Osteoblast (primary cell): ENCODE results near the gene DCAF17. TPM values are rescaled to one million over a fixed set of nuclear protein-coding genes. Genes with fewer than 3 reads are reported as not detected.

Experiments
- DNase-seq: peaks from one replicate; pipeline ENCODE4 v3.0.0; 2011; ENCODE audit warnings: low spot score, mixed read lengths; ENCODE audit not compliant: insufficient read length; ENCODE audit errors: missing footprints
- H2AFZ ChIP-seq: 2 replicates; pipeline ENCODE4 v1.6.0; 2011; ENCODE audit warnings: mild to moderate bottlenecking, low read length
- H3K27ac ChIP-seq: 2 replicates; pipeline ENCODE4 v1.5.1; 2011; ENCODE audit warnings: mild to moderate bottlenecking, low read depth, low read length, moderate library complexity
- H3K27me3 ChIP-seq: 2 replicates; pipeline ENCODE4 v1.6.0; 2012; ENCODE audit warnings: mild to moderate bottlenecking, control low read depth, inconsistent platforms, low read length, moderate library complexity; ENCODE audit not compliant: insufficient read depth
- H3K36me3 ChIP-seq: 2 replicates; pipeline ENCODE4 v1.5.1; 2011; ENCODE audit warnings: mild to moderate bottlenecking, low read length, control low read depth, moderate library complexity; ENCODE audit not compliant: insufficient read depth
- H3K4me1 ChIP-seq: 2 replicates; pipeline ENCODE4 v1.5.1; 2011; ENCODE audit warnings: mild to moderate bottlenecking, low read length, control low read depth, moderate library complexity; ENCODE audit not compliant: insufficient read depth
- H3K4me2 ChIP-seq: 2 replicates; pipeline ENCODE4 v1.6.0; 2011; ENCODE audit warnings: mild to moderate bottlenecking, low read length; ENCODE audit not compliant: insufficient read depth
- H3K4me3 ChIP-seq: fragments of 200-600 bp; sonication (generic); 3 replicates; pipeline ENCODE4 v1.5.1; 2012; ENCODE audit warnings: mild to moderate bottlenecking, low read length, inconsistent platforms; ENCODE audit not compliant: insufficient read depth
- H3K79me2 ChIP-seq: 2 replicates; pipeline ENCODE4 v1.6.0; 2012; ENCODE audit warnings: mild to moderate bottlenecking, low read length, control low read depth, inconsistent platforms; ENCODE audit not compliant: insufficient read depth
- H3K9me3 ChIP-seq: 2 replicates; pipeline ENCODE4 v1.5.1; 2011; ENCODE audit warnings: low read depth, low read length, control low read depth
- H4K20me1 ChIP-seq: 2 replicates; pipeline ENCODE4 v1.6.0; 2012; ENCODE audit warnings: mild to moderate bottlenecking, low read length, control low read depth; ENCODE audit not compliant: insufficient read depth
- total RNA-seq: library from RNA; depleted of rRNA; stranded (reverse); fragments of >200 nt; gene quantifications from 2 replicates; pipeline ENCODE4 v1.2.3, GENCODE V29; 2012
- TF ChIP-seq, protein P1 (sequence below): IDR thresholded peaks from 2 replicates; pipeline ENCODE4 v1.5.1; 2011; ENCODE audit warnings: mild to moderate bottlenecking, low read depth, low read length, moderate library complexity; ENCODE audit errors: extremely low read depth

Gene DCAF17
- total RNA-seq, 1 donor, result 32.6 TPM

DNA sequence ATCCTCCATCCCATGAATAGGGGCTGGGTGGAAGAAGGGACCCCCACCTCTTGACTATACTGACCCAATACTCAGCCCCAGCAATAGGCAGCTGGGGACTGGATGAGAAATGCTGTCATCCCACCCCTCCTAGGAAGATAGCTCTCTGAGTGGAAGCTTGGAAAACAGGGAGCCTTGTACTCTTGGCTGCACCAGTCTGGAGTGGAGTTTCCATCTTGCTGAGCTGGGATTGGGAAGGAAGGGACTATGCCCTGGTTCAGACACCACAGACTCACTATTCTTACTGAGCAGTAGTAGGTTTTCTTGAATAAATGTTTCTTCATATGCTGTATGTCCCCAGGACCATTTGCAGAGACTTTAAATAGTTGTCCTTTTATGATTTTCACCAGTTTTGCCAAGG lies 7.4 kb downstream of the DCAF17 start:
- Histone ChIP-seq H3K79me2 (peaks cover 20% of the 10 kb centered on the region), H3K27ac (no peak overlapping the region), H4K20me1 (no peaks in the 10 kb centered on the region), H3K4me3 (no peak overlapping the region), H3K4me1 (no peaks in the 10 kb centered on the region), H3K36me3 (peaks cover 55% of the 10 kb centered on the region), H2AFZ (no peak overlapping the region), H3K4me2 (no peak overlapping the region), H3K9me3 (no peaks in the 10 kb centered on the region), H3K27me3 (no peaks in the 10 kb centered on the region)
- DNase-seq, result no peak
- TF ChIP-seq, protein P1, sequence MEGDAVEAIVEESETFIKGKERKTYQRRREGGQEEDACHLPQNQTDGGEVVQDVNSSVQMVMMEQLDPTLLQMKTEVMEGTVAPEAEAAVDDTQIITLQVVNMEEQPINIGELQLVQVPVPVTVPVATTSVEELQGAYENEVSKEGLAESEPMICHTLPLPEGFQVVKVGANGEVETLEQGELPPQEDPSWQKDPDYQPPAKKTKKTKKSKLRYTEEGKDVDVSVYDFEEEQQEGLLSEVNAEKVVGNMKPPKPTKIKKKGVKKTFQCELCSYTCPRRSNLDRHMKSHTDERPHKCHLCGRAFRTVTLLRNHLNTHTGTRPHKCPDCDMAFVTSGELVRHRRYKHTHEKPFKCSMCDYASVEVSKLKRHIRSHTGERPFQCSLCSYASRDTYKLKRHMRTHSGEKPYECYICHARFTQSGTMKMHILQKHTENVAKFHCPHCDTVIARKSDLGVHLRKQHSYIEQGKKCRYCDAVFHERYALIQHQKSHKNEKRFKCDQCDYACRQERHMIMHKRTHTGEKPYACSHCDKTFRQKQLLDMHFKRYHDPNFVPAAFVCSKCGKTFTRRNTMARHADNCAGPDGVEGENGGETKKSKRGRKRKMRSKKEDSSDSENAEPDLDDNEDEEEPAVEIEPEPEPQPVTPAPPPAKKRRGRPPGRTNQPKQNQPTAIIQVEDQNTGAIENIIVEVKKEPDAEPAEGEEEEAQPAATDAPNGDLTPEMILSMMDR, result no peak

DNA sequence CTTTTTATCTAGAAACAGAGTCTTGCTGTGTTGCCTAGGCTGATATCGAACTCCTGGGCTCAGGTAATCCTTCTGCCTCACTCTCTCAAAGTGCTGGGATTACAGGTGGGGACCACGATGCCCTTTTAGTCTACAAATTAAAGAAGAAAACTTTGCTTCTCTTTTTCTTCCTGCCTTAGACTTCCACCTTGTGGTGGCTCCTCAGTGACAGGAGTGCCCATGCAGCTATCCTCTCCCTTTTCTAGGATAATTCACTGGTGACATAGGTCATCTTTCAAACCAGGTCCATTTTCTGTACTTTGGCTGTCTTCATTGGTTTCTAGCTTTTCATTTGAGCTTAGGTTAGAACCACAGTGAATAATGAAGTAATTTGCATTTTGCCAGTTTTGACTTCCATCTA lies 13.6 kb downstream of the DCAF17 start:
- TF ChIP-seq, protein P1, result no peak
- Histone ChIP-seq H3K4me1 (no peaks in the 10 kb centered on the region), H3K4me3 (no peak overlapping the region), H4K20me1 (no peaks in the 10 kb centered on the region), H3K36me3 (peaks cover 48% of the 10 kb centered on the region), H3K27ac (no peak overlapping the region), H3K9me3 (no peaks in the 10 kb centered on the region), H3K27me3 (no peaks in the 10 kb centered on the region), H2AFZ (no peak overlapping the region), H3K79me2 (no peaks in the 10 kb centered on the region), H3K4me2 (no peak overlapping the region)
- DNase-seq, result no peak

DNA sequence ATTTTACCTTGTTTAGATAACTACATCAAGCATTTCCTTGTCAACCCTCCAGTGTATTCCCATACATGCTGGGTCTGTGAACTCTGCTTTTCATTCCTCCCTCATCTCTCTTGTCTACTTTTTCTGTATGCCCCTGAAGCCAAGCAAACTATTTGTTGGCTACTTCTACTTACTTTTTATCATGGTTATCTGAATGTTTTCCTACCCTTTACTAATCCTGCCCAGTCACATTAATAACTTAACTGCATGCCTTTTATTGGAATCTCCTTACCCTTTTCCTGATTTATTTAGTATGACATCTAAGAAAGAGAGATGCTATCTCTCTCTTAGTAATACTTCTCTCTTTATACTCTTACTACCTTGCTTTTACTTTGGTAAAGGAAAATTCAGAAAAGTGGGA lies 17.0 kb downstream of the DCAF17 start:
- no peak overlapping the region for H3K4me2 ChIP-seq
- no peak for DNase-seq
- no peak overlapping the region for H3K4me3 ChIP-seq
- no peaks in the 10 kb centered on the region for H3K4me1 ChIP-seq
- peaks cover 39% of the 10 kb centered on the region for H3K36me3 ChIP-seq
- H3K9me3 ChIP-seq, result no peaks in the 10 kb centered on the region
- no peaks in the 10 kb centered on the region for H3K79me2 ChIP-seq
- no peak overlapping the region for H3K27ac ChIP-seq
- no peaks in the 10 kb centered on the region for H4K20me1 ChIP-seq
- H3K27me3 ChIP-seq, result no peaks in the 10 kb centered on the region
- H2AFZ ChIP-seq, result no peak overlapping the region
- TF ChIP-seq, protein P1, result no peak

DNA sequence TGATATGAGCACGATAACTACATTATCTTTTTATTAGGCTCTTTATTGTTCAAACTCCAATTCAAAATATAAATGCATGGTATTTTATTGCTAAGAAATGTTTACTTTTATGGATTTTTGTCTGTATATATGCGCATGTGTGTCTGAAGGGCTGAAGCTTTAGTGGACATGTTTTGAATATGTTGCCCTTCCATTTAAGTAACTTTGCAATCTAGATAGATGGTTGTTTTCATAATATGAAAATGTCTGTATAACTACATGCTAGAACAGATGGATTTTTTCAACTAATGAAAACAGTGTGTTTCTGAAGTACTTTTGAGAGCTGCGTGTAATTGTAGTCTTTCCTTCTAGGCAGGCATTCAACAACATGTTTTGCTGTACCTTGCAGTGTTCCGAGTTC lies 18.7 kb downstream of the DCAF17 start:
- Histone ChIP-seq H2AFZ (no peak overlapping the region), H4K20me1 (no peaks in the 10 kb centered on the region), H3K9me3 (no peaks in the 10 kb centered on the region), H3K4me2 (no peak overlapping the region), H3K36me3 (peaks cover 36% of the 10 kb centered on the region), H3K27ac (no peak overlapping the region), H3K27me3 (no peaks in the 10 kb centered on the region), H3K4me3 (no peak overlapping the region), H3K4me1 (no peaks in the 10 kb centered on the region), H3K79me2 (peaks cover 3% of the 10 kb centered on the region)
- peak; percentile 11 for DNase-seq
- TF ChIP-seq, protein P1, result no peak
